ENCODE measurements around the gene ZNF418.
A peak's percentile ranks its signal among the peaks of the same experiment; 100 is the strongest.

DNA sequence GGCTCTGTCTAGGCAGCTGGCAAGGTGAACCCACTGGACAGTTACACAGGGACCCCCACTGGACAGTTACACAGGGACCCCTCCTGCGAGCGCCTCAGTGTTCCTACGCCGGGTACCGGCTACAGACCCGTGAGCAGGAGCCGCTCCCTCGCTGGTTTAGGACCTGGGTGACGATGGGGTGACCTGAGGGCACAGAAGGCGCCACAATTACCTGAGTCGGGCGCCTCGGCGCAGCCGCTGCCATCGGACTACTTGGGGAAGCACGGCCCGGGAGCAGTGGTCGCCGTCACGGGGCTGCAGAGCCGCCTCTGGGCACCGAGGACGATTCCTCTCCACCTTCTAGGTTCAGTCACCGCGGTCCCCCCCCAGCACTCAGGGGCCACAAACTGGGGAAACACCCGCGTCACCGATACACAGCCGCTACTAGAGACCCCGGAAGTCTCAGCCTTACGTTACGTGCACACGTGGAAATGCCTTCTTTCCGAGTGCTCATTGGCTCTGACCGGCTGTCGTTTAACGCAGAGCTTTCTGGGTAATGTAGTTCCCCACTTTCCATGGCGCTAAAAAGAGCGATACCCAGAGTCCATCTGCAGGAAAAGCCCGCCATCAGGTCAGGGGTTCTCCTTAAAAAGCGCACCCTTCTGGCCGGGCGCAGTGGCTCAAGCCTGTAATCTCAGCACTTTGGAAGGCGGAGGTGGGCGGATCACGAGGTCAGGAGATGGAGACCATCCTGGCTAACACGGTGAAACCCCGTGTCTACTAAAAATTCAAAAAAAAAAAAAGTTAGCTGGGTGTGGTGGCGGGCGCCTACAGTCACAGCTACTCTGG, 18.8 kb downstream of the ZNF418 start, which contains the start of gene ZNF417:
- TF ChIP-seq POLR2AphosphoS5 (IDR thresholded peaks at IDR 0.05) = peak; percentile 82 to 85
- TF ChIP-seq, protein P1, sequence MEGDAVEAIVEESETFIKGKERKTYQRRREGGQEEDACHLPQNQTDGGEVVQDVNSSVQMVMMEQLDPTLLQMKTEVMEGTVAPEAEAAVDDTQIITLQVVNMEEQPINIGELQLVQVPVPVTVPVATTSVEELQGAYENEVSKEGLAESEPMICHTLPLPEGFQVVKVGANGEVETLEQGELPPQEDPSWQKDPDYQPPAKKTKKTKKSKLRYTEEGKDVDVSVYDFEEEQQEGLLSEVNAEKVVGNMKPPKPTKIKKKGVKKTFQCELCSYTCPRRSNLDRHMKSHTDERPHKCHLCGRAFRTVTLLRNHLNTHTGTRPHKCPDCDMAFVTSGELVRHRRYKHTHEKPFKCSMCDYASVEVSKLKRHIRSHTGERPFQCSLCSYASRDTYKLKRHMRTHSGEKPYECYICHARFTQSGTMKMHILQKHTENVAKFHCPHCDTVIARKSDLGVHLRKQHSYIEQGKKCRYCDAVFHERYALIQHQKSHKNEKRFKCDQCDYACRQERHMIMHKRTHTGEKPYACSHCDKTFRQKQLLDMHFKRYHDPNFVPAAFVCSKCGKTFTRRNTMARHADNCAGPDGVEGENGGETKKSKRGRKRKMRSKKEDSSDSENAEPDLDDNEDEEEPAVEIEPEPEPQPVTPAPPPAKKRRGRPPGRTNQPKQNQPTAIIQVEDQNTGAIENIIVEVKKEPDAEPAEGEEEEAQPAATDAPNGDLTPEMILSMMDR (IDR thresholded peaks at IDR 0.05) = peak; percentile 26 to 44 (median 37)

All from esophagus muscularis mucosa (tissue), 3 donors.